Neural progenitor cell (in vitro differentiated cells): Measurements from ENCODE around the gene TMEM140.

Source experiments
- CTCF ChIP-seq: fragments of 200-600 bp; sonication (generic); IDR thresholded peaks from 2 replicates; pipeline ENCODE4 v1.5.1; 2017; ENCODE audit warnings: antibody characterized with exemption, mild to moderate bottlenecking
- EZH2phosphoT487 ChIP-seq: fragments of 200-600 bp; sonication (generic); IDR thresholded peaks from 2 replicates; pipeline ENCODE4 v1.6.1; 2017; ENCODE audit warnings: antibody characterized with exemption

GRCh38 chr7:135151533-135151932, 3.7 kb downstream of the TMEM140 start:
- TF ChIP-seq CTCF: no peak
- TF ChIP-seq EZH2phosphoT487: no peak
